GM23338 (cell line): ENCODE results near the gene MLX. TPM values are rescaled to one million over a fixed set of nuclear protein-coding genes. Genes with fewer than 3 reads are reported as not detected.

ENCODE experiments used
- ATAC-seq: fragments of 200-7000 bp; cut with Tn5 transposase; 3 replicates; pipeline ENCODE4 v1.9.1; 2020
- DNase-seq: peaks from one replicate; pipeline ENCODE4 v3.0.0-alpha.2; 2015; ENCODE audit warnings: low spot score
- H2AFZ ChIP-seq: fragments of 200-600 bp; sonication (generic); 2 replicates; pipeline ENCODE4 v1.8.0; 2016; ENCODE audit warnings: antibody characterized with exemption, mild to moderate bottlenecking, moderate library complexity
- H3F3A ChIP-seq: fragments of 200-600 bp; sonication (generic); replicated peaks from 2 replicates; pipeline ENCODE4 v1.8.0; 2017; ENCODE audit warnings: antibody characterized with exemption, mixed run types, low read depth
- H3K27ac ChIP-seq: fragments of 200-600 bp; sonication (generic); 2 replicates; pipeline ENCODE4 v1.6.1; 2016; ENCODE audit warnings: low read depth
- H3K27me3 ChIP-seq: fragments of 200-600 bp; sonication (generic); 2 replicates; pipeline ENCODE4 v1.8.0; 2016; ENCODE audit warnings: mild to moderate bottlenecking, mixed run types, moderate library complexity; ENCODE audit not compliant: insufficient read depth
- H3K36me3 ChIP-seq: fragments of 200-600 bp; sonication (generic); 2 replicates; pipeline ENCODE4 v1.8.0; 2016; ENCODE audit warnings: mild to moderate bottlenecking; ENCODE audit not compliant: insufficient read depth
- H3K4me1 ChIP-seq: fragments of 200-600 bp; sonication (generic); 2 replicates; pipeline ENCODE4 v1.8.0; 2016; ENCODE audit warnings: mild to moderate bottlenecking, moderate library complexity; ENCODE audit not compliant: insufficient read depth
- H3K4me2 ChIP-seq: fragments of 200-600 bp; sonication (generic); 2 replicates; pipeline ENCODE4 v1.7.1; 2017; ENCODE audit warnings: mixed run types
- H3K4me3 ChIP-seq: fragments of 200-600 bp; sonication (generic); 2 replicates; pipeline ENCODE4 v1.6.1; 2016; ENCODE audit warnings: mixed run types
- H3K79me2 ChIP-seq: fragments of 200-600 bp; sonication (generic); replicated peaks from 2 replicates; pipeline ENCODE4 v1.8.0; 2017; ENCODE audit warnings: mild to moderate bottlenecking; ENCODE audit not compliant: insufficient read depth
- H3K9me2 ChIP-seq: fragments of 200-600 bp; sonication (generic); 2 replicates; pipeline ENCODE4 v1.8.0; 2017; ENCODE audit not compliant: insufficient read depth
- H4K20me1 ChIP-seq: fragments of 200-600 bp; sonication (generic); replicated peaks from 2 replicates; pipeline ENCODE4 v1.8.0; 2017; ENCODE audit warnings: mild to moderate bottlenecking; ENCODE audit not compliant: insufficient read depth
- H3K27ac Mint-ChIP-seq: 2 replicates; pipeline ENCODE4 v1.8.0; 2020; ENCODE audit warnings: inconsistent platforms, mild to moderate bottlenecking, moderate library complexity, mixed read lengths
- H3K27me3 Mint-ChIP-seq: 3 replicates; pipeline ENCODE4 v1.8.0; 2022; ENCODE audit warnings: low read depth, mild to moderate bottlenecking, moderate library complexity, mixed read lengths, inconsistent platforms; ENCODE audit not compliant: insufficient read depth, poor library complexity
- H3K36me3 Mint-ChIP-seq: 3 replicates; pipeline ENCODE4 v1.8.0; 2021; ENCODE audit warnings: low read depth, mild to moderate bottlenecking, inconsistent platforms, moderate library complexity, mixed read lengths
- H3K4me1 Mint-ChIP-seq: 3 replicates; pipeline ENCODE4 v1.8.0; 2020; ENCODE audit warnings: mild to moderate bottlenecking, inconsistent platforms, mixed read lengths
- H3K4me3 Mint-ChIP-seq: 3 replicates; pipeline ENCODE4 v1.8.0; 2021; ENCODE audit warnings: moderate library complexity, mild to moderate bottlenecking, inconsistent platforms, mixed read lengths
- H3K9me3 Mint-ChIP-seq: 3 replicates; pipeline ENCODE4 v1.8.0; 2020; ENCODE audit warnings: moderate library complexity, mild to moderate bottlenecking, inconsistent platforms, mixed read lengths
- ETS1 ChIP-seq: IDR thresholded peaks from 2 replicates; pipeline ENCODE4 v1.6.1; 2016; ENCODE audit warnings: antibody characterized with exemption
- JUNB ChIP-seq: IDR thresholded peaks from one replicate; pipeline ENCODE4 v1.6.1; 2016; ENCODE audit warnings: antibody characterized with exemption; ENCODE audit not compliant: unreplicated experiment
- NANOG ChIP-seq: IDR thresholded peaks from 2 replicates; pipeline ENCODE4 v1.6.1; 2016; ENCODE audit warnings: antibody characterized with exemption, borderline replicate concordance
- POLR2AphosphoS5 ChIP-seq: IDR thresholded peaks from 2 replicates; pipeline ENCODE4 v1.6.1; 2016; ENCODE audit warnings: antibody characterized with exemption, low read depth
- STAT1 ChIP-seq: IDR thresholded peaks from one replicate; pipeline ENCODE4 v1.6.1; 2016; ENCODE audit warnings: antibody characterized with exemption; ENCODE audit not compliant: unreplicated experiment
- ZNF114 ChIP-seq: fragments of 250-450 bp; sonication (Bioruptor Pico); IDR thresholded peaks from 2 replicates; pipeline ENCODE4 v1.5.0; 2020; ENCODE audit warnings: mild to moderate bottlenecking, moderate library complexity
- ZNF331 ChIP-seq: fragments of 250-450 bp; sonication (Bioruptor Pico); IDR thresholded peaks from 2 replicates; pipeline ENCODE4 v1.5.0; 2020; ENCODE audit warnings: low read depth, mild to moderate bottlenecking, moderate library complexity
- ZNF462 ChIP-seq: fragments of 250-450 bp; sonication (Bioruptor Pico); IDR thresholded peaks from 2 replicates; pipeline ENCODE4 v1.5.0; 2020; ENCODE audit warnings: mild to moderate bottlenecking, moderate library complexity
- polyA plus RNA-seq: library from polyadenylated mRNA; unstranded; fragments of >200 nt; fragmentation: Nextera tagmentation; extraction: Ambion mirVana; gene quantifications from 2 replicates; pipeline ENCODE4 v1.2.1, GENCODE V29; 2016
- total RNA-seq: library from RNA; depleted of rRNA; stranded (reverse); fragments of >200 nt; shearing (Covaris generic); gene quantifications from 2 replicates; pipeline ENCODE4 v1.2.3, GENCODE V29; 2014
- TF ChIP-seq, protein P1 (sequence below), 2 experiments: fragments of 200-600 bp in 1 of 2; sonication (generic) in 1 of 2; conservative IDR thresholded peaks; 2 replicates each; pipeline versions ENCODE4 v1.5.1 to v1.6.1; 2016 to 2017; ENCODE audit warnings: antibody characterized with exemption in 2 of 2, low read depth in 2 of 2, mild to moderate bottlenecking in 2 of 2, moderate library complexity in 1 of 2

MLX gene
- total and polyA plus RNA-seq, 2 experiments from 2014 or later = 33.2 to 34.1 TPM

DNA sequence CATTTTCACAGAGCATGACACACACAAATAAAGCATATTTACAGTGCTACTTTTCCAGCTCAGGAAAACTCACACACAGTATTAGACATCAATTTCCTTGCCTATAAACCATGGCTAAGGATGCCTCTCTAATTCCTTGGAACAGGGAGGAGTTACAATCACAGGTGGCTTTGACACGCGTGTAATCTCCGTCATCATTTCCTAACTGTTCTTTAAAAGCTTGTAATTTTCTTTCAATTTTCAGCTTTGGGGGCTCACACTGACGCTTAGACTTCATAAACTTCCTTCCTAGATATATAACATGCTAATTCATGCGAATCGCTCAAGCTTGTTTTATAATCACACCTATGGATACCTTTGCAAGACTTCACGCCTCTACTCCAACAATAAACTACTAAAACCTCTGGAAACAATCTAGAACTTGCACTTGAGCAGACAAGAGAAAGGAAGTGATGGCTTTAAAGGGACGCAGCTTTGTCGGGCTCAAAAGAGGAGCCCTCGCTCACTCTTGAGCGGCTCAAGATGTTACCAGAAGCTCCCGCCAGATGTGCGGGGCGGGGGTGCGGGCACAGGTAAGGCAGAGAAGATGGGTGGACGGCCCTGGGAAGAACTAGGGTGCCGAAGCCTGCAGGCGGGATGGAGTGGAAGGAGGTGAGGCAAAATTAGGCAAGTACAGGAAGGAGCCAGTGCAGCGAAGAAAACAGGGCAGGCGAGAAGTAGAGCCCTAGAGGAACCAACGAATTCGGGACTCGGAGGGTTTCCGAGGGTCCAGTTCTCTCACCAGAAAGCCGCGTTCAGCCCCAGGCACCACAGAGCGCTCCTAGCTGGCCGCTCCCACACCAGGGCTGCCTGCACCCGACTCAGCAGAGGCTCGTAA lies 41.6 kb downstream of the MLX start:
- Histone ChIP-seq H2AFZ (peak overlapping the region; percentile 94), H3K27ac (peak overlapping the region; percentile 86), H3K27me3 (no peaks in the 10 kb centered on the region), H3K36me3 (peaks cover 13% of the 10 kb centered on the region; the same call in 1 of the 2 replicates), H3K4me2 (peak overlapping the region; percentile 100), H3K4me3 (peak overlapping the region; percentile 99), H3F3A (peaks cover 9% of the 10 kb centered on the region; the same call in 1 of the 2 replicates), H3K4me1 (peaks cover 18% of the 10 kb centered on the region), H3K9me2 (no peaks in the 10 kb centered on the region), H4K20me1 (peaks cover 45% of the 10 kb centered on the region), H3K79me2 (peaks cover 64% of the 10 kb centered on the region)
- ATAC-seq (peak; percentile 69), DNase-seq (peak; percentile 58)
- H3K4me1 Mint-ChIP-seq = peaks cover 6% of the 10 kb centered on the region; the same call in 2 of the 3 replicates
- H3K4me3 Mint-ChIP-seq = peak overlapping the region; percentile 97
- peak overlapping the region; percentile 87 for H3K27ac Mint-ChIP-seq
- H3K36me3 Mint-ChIP-seq = peaks cover 26% of the 10 kb centered on the region
- no peaks in the 10 kb centered on the region; the same call in 2 of the 3 replicates for H3K9me3 Mint-ChIP-seq
- TF ChIP-seq ETS1 (no peak), ZNF331 (CRISPR knock-in tag) (no peak), ZNF462 (CRISPR knock-in tag) (no peak), STAT1 (no peak), NANOG (no peak), JUNB (no peak), ZNF114 (CRISPR knock-in tag) (no peak), POLR2AphosphoS5 (no peak)
- TF ChIP-seq, protein P1, sequence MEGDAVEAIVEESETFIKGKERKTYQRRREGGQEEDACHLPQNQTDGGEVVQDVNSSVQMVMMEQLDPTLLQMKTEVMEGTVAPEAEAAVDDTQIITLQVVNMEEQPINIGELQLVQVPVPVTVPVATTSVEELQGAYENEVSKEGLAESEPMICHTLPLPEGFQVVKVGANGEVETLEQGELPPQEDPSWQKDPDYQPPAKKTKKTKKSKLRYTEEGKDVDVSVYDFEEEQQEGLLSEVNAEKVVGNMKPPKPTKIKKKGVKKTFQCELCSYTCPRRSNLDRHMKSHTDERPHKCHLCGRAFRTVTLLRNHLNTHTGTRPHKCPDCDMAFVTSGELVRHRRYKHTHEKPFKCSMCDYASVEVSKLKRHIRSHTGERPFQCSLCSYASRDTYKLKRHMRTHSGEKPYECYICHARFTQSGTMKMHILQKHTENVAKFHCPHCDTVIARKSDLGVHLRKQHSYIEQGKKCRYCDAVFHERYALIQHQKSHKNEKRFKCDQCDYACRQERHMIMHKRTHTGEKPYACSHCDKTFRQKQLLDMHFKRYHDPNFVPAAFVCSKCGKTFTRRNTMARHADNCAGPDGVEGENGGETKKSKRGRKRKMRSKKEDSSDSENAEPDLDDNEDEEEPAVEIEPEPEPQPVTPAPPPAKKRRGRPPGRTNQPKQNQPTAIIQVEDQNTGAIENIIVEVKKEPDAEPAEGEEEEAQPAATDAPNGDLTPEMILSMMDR (conservative IDR thresholded peaks at IDR 0.05; ENCODE audit: low read depth in 2 of 2) = peak in 1 of 2 experiments; percentile 23; a peak in 1 of 4 replicates
- H3K27me3 Mint-ChIP-seq = peaks cover 4% of the 10 kb centered on the region
